ENCODE results near the gene NSUN4. TPM values are rescaled to one million over a fixed set of nuclear protein-coding genes. Genes with fewer than 3 reads are reported as not detected.
A peak's percentile ranks its signal among the peaks of the same experiment; 100 is the strongest.

NSUN4 gene
- total and polyA plus RNA-seq, 8 donors, result 8.1 to 16.4 (median 10.4) TPM

GRCh38 chr1:46396441-46397398 is 56.1 kb downstream of the NSUN4 start:
- intact Hi-C loops (cut with DNase I), result no loop called here
- Histone ChIP-seq H3K9me3 (no peaks in the 10 kb centered on the region), H3K4me1 (peaks cover 6 to 20% (median 9%) of the 10 kb centered on the region in 3 donors), H3K4me3 (no peak overlapping the region), H3K27me3 (no peaks in the 10 kb centered on the region), H3K27ac (no peak overlapping the region), H3K36me3 (no peaks in the 10 kb centered on the region)
- DNase-seq (no peak), ATAC-seq (no peak), FAIRE-seq (no peak)
- TF ChIP-seq CTCF (IDR thresholded peaks at IDR 0.05), result no peak
- WGBS, 2 donors, result 51 to 56% methylated on average over 10 of the region's 10 CpGs

- TF ChIP-seq CTCF (IDR thresholded peaks at IDR 0.05), result no peak
- intact Hi-C loops (cut with DNase I), result no loop called here
- DNase-seq (no peak), FAIRE-seq (no peak), ATAC-seq (no peak)
- H3K4me1 ChIP-seq, result peaks cover 9 to 23% (median 9%) of the 10 kb centered on the region in 3 donors
- 90 to 95% methylated on average over 9 of the region's 9 CpGs for WGBS, 2 donors
- H3K36me3 ChIP-seq, result no peaks in the 10 kb centered on the region
- no peak overlapping the region for H3K27ac ChIP-seq
- no peak overlapping the region for H3K4me3 ChIP-seq
- H3K9me3 ChIP-seq, result no peaks in the 10 kb centered on the region
- no peaks in the 10 kb centered on the region for H3K27me3 ChIP-seq
These were observed 58.7 kb downstream of the NSUN4 start for GRCh38 chr1:46399307-46399706.

GRCh38 chr1:46400421-46400820 is 59.8 kb downstream of the NSUN4 start:
- DNase-seq, result no peak
- no peak for FAIRE-seq
- H3K9me3 ChIP-seq, result no peaks in the 10 kb centered on the region
- no peak overlapping the region for H3K27ac ChIP-seq
- no peak for ATAC-seq
- H3K27me3 ChIP-seq, result no peaks in the 10 kb centered on the region
- no peaks in the 10 kb centered on the region for H3K36me3 ChIP-seq
- H3K4me1 ChIP-seq, result peaks cover 4 to 17% (median 9%) of the 10 kb centered on the region in 3 donors
- no peak for TF ChIP-seq CTCF (IDR thresholded peaks at IDR 0.05)
- intact Hi-C loops (cut with DNase I), result no loop called here
- 43 to 47% methylated on average over 4 of the region's 4 CpGs for WGBS, 2 donors
- H3K4me3 ChIP-seq, result no peak overlapping the region

GRCh38 chr1:46401154-46401913 is 60.7 kb downstream of the NSUN4 start:
- no peaks in the 10 kb centered on the region for H3K9me3 ChIP-seq
- peak overlapping the region; percentile 20 to 57 (median 49) for H3K27ac ChIP-seq
- intact Hi-C loops (cut with DNase I), result no loop called here
- H3K4me1 ChIP-seq, result peaks cover 3 to 12% (median 9%) of the 10 kb centered on the region in 3 donors
- no peaks in the 10 kb centered on the region for H3K36me3 ChIP-seq
- TF ChIP-seq CTCF (IDR thresholded peaks at IDR 0.05), result no peak
- no peak for DNase-seq
- no peak overlapping the region for H3K4me3 ChIP-seq
- 37 to 40% methylated on average over 6 of the region's 6 CpGs for WGBS, 2 donors
- peak; percentile 10 to 41 (median 16) for ATAC-seq
- no peaks in the 10 kb centered on the region for H3K27me3 ChIP-seq
- no peak for FAIRE-seq
